ENCODE results near the gene LITAFD.
"Not testable (repeated sequence)": the region's sequence is repeated elsewhere in the genome, so short reads cannot be mapped to it uniquely, and the experiment has no call there.

Gene LITAFD

DNA sequence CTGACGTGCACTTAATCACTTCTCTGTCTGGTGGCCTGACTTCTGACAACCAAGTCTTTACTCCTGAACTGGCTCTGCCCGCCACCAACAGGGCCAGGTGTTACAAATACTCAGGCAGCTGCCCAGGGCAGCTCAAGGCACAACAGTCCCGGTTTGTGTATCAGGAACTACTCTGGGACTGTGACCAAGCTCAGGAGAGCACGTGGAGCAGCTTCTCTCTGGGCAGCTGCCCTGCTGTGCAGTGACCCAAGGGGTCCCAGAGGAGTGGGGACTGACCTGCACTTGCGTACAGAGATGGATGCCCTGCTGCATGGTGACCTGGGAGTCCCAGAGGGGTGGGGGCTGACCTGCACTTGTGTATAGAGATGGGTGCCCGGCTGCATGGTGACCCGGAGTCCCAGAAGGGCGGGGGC is 21.9 kb downstream of the LITAFD start:
- no peaks in the 10 kb centered on the region for H3K4me1 ChIP-seq (ENCODE audit: control insufficient read depth, insufficient read depth, low read length)
- no peak overlapping the region for H3K4me3 ChIP-seq (ENCODE audit: low read length)
- no peaks in the 10 kb centered on the region for H3K27me3 ChIP-seq (ENCODE audit: control insufficient read depth, insufficient read depth, low read length)
- H3K9me3 ChIP-seq (replicated peaks; ENCODE audit: low read length): no peaks in the 10 kb centered on the region
- peaks cover 83% of the 10 kb centered on the region for H3K36me3 ChIP-seq (ENCODE audit: insufficient read depth, low read length)
- no peak overlapping the region for H3K9ac ChIP-seq (ENCODE audit: low read depth, low read length)
- H3K4me2 ChIP-seq (ENCODE audit: low read length): no peak overlapping the region

DNA sequence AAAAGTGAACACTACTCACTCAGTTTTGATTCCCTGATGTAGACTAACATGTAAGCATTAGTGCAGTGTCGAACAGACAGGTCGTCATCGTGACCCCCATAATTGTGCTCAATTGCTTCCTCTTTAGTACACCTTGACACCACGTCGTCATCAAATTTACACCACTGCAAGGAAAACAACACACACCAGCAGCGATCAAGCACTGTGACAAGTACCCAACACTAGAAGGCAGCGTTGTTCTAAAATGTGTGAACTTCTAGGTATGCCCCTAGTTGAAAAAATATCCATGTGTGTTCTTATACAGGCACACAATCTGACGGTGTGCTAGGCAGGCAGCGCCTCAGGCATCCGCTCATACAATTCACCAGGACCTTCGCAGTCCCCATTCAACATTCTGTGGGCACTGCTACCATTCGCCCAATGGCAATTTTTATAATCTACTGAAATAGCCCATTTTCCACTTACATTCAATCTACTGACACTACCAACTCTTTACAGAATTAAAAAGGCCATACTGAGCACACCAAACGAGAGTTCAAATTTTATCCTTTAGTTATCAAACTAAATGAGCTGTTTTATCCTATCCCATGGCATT is 23.1 kb downstream of the LITAFD start:
- Histone ChIP-seq H3K27me3 (ENCODE audit: control insufficient read depth, insufficient read depth, low read length) (no peaks in the 10 kb centered on the region), H3K36me3 (ENCODE audit: insufficient read depth, low read length) (peaks cover 80% of the 10 kb centered on the region), H3K9ac (ENCODE audit: low read depth, low read length) (no peak overlapping the region), H3K4me3 (ENCODE audit: low read length) (no peak overlapping the region), H3K9me3 (replicated peaks; ENCODE audit: low read length) (no peaks in the 10 kb centered on the region), H3K4me1 (ENCODE audit: control insufficient read depth, insufficient read depth, low read length) (no peaks in the 10 kb centered on the region), H3K4me2 (ENCODE audit: low read length) (no peak overlapping the region)

DNA sequence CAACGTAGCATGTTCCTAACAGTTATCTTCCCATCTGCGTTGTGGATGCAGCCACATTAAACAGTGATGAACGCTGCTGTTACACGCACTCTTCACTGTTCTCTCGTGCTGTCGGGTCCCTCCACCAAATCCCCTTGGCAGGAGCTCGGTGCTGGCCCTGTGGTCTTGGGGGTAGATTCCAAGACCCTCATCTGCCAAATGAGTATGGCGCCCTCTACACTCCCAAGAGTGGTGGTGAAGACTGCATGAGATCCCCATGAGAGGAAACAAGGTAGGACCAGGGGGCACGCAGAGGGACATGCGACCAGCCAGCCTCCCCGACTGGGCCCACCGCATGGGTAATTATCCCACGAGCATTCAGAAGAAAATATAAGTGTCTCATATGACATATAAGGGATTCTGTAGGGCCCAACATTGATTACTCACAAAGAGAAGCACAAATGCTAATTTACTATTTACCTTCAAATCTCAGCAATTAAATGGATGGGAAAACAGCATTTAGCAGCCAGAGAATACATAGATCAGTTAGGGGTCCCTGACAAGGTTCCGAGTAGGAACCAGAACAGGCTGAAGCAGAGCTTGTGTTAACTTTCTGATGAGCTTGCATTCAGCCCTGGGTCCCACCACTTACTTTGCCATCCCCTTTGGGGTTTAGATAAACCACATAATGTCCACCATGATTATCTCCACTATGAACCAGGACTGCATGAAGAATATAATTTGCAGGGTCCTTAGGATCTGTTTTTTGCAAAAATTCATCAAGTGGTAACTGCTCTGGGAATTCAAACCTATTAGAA is 23.8 kb downstream of the LITAFD start:
- H3K4me3 ChIP-seq (ENCODE audit: low read length): no peak overlapping the region

DNA sequence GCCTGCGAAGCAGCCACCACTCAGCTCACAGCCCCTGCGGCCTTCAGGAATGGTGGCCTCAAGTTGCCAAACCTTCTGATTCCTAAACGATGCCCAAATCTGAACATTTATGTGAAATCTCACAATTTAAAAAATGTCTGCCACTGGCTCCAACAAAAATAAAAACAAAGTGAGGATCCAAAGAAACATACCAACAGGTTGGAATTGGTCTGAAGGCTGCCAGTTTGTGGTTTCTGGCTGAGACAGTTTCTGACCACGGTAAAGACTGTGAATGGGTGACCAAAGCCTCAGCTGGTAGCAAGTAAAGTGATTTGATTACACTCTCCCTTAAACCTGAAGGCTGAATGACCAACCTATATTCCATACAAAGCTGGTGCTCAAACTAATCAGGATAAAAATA is 24.9 kb downstream of the LITAFD start:
- H3K4me2 ChIP-seq (ENCODE audit: low read length): no peak overlapping the region
- peaks cover 80% of the 10 kb centered on the region for H3K36me3 ChIP-seq (ENCODE audit: insufficient read depth, low read length)
- no peak overlapping the region for H3K9ac ChIP-seq (ENCODE audit: low read depth, low read length)
- H3K4me1 ChIP-seq (ENCODE audit: control insufficient read depth, insufficient read depth, low read length): no peaks in the 10 kb centered on the region
- H3K27me3 ChIP-seq (ENCODE audit: control insufficient read depth, insufficient read depth, low read length): no peaks in the 10 kb centered on the region
- no peak overlapping the region for H3K4me3 ChIP-seq (ENCODE audit: low read length)
- H3K9me3 ChIP-seq (replicated peaks; ENCODE audit: low read length): no peaks in the 10 kb centered on the region

More for the DNA sequence above, 23.8 kb downstream of the LITAFD start:
- Histone ChIP-seq H3K4me1 (ENCODE audit: control insufficient read depth, insufficient read depth, low read length) (no peaks in the 10 kb centered on the region), H3K27me3 (ENCODE audit: control insufficient read depth, insufficient read depth, low read length) (no peaks in the 10 kb centered on the region), H3K4me2 (ENCODE audit: low read length) (no peak overlapping the region), H3K9ac (ENCODE audit: low read depth, low read length) (no peak overlapping the region), H3K9me3 (replicated peaks; ENCODE audit: low read length) (no peaks in the 10 kb centered on the region), H3K36me3 (ENCODE audit: insufficient read depth, low read length) (peaks cover 80% of the 10 kb centered on the region)

DNA sequence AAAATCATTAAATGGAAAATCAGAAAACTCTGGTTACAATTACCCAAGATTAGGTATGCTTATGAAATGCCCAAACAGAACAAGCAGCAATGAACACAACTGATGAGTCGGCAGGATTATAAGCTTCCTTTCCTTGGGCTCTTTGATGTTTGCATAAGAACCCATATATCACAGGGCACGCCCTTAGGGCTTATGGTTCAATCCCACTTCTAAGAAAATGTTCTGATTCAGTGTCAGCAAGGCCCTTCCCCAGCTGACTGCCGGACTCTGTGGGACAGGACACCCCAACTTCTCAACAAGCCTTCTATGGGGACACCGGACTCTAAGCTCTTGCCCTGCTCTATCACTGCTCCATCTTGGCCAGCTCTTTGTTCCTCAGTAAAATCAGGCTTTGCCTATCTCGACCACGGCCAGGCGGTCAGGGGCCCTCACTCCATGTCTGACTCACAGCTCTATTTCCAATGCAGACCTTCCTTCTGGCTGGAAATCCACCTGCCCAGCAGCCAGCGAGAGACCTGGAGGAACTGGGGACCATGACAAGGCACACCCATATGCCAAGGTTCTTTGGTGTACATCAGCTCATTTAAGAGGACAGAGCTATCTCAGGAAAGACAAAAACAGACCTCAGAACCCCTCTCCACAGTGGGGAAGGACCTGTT is 26.8 kb downstream of the LITAFD start:
- H3K36me3 ChIP-seq (ENCODE audit: insufficient read depth, low read length): peaks cover 80% of the 10 kb centered on the region
- no peaks in the 10 kb centered on the region for H3K4me1 ChIP-seq (ENCODE audit: control insufficient read depth, insufficient read depth, low read length)
- H3K27me3 ChIP-seq (ENCODE audit: control insufficient read depth, insufficient read depth, low read length): no peaks in the 10 kb centered on the region
- H3K4me3 ChIP-seq (ENCODE audit: low read length): no peak overlapping the region
- H3K4me2 ChIP-seq (ENCODE audit: low read length): no peak overlapping the region
- H3K9me3 ChIP-seq (replicated peaks; ENCODE audit: low read length): no peaks in the 10 kb centered on the region
- no peak overlapping the region for H3K9ac ChIP-seq (ENCODE audit: low read depth, low read length)

DNA sequence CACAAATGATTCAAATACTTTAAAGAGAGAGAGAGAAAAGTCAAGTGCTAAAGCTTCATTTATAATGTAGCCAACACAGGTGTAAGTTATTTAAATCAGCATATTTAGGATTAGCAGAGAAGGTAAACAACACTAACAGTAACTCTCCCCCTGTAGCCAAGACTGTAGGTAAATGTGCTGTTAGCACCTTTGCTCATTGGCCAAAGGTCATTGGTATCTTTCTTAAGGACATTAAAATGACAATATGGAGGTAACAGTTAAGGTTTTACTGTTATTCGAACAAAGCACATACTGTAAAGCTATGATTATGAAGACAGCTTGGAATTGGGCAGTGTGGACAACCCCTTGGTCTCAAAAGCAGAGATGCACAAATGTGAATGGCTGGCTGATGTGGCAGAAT is 28.7 kb downstream of the LITAFD start:
- no peak overlapping the region for H3K4me3 ChIP-seq (ENCODE audit: low read length)
- peaks cover 82% of the 10 kb centered on the region for H3K36me3 ChIP-seq (ENCODE audit: insufficient read depth, low read length)
- no peak overlapping the region for H3K9ac ChIP-seq (ENCODE audit: low read depth, low read length)
- H3K27me3 ChIP-seq (ENCODE audit: control insufficient read depth, insufficient read depth, low read length): no peaks in the 10 kb centered on the region
- H3K4me2 ChIP-seq (ENCODE audit: low read length): no peak overlapping the region
- no peaks in the 10 kb centered on the region for H3K9me3 ChIP-seq (replicated peaks; ENCODE audit: low read length)
- no peaks in the 10 kb centered on the region for H3K4me1 ChIP-seq (ENCODE audit: control insufficient read depth, insufficient read depth, low read length)

DNA sequence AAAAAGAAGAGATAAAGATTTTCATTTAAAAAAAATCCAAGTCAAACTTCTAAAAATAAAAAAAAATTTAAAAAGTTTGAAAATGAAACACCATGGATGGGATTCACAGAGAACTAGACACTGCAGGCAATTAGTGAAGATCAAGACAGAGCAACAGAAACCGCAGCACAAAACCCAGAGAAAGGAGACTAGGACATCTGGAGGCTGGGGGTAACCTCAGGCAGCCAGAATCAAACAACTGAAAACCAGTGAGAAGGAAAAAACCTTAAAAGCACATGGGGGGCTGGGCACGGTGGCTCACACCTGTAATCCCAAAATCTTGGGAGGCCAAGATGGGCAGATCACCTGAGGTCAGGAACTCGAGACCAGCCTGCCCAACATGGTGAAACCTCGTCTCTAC is 30.6 kb downstream of the LITAFD start:
- Histone ChIP-seq H3K9me3 (replicated peaks; ENCODE audit: low read length) (no peaks in the 10 kb centered on the region), H3K27me3 (ENCODE audit: control insufficient read depth, insufficient read depth, low read length) (no peaks in the 10 kb centered on the region), H3K4me3 (ENCODE audit: low read length) (no peak overlapping the region), H3K9ac (ENCODE audit: low read depth, low read length) (no peak overlapping the region), H3K4me2 (ENCODE audit: low read length) (no peak overlapping the region), H3K36me3 (ENCODE audit: insufficient read depth, low read length) (peaks cover 76% of the 10 kb centered on the region), H3K4me1 (ENCODE audit: control insufficient read depth, insufficient read depth, low read length) (no peaks in the 10 kb centered on the region)

DNA sequence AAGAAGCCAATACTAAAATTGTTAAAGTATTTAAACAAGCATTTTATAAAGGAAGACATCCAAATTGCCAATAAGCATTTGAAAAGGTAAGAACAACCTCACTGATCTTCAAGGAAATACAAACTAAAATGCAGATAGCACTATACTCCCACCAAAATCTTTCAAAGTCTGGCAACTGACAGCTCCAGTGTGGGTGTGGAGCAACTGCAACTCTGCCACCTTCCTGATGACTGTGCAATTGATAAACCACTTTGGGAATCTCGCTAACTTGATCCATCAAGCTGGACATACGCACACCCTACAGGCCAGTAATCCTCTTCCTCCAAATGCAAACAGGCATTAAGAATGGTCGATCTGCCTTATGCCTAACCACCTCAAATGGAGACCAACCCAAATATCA is 31.9 kb downstream of the LITAFD start:
- Histone ChIP-seq H3K27me3 (ENCODE audit: control insufficient read depth, insufficient read depth, low read length) (no peaks in the 10 kb centered on the region), H3K4me2 (ENCODE audit: low read length) (no peak overlapping the region), H3K36me3 (ENCODE audit: insufficient read depth, low read length) (peaks cover 75% of the 10 kb centered on the region), H3K9me3 (replicated peaks; ENCODE audit: low read length) (no peaks in the 10 kb centered on the region), H3K4me1 (ENCODE audit: control insufficient read depth, insufficient read depth, low read length) (no peaks in the 10 kb centered on the region), H3K4me3 (ENCODE audit: low read length) (no peak overlapping the region), H3K9ac (ENCODE audit: low read depth, low read length) (no peak overlapping the region)

DNA sequence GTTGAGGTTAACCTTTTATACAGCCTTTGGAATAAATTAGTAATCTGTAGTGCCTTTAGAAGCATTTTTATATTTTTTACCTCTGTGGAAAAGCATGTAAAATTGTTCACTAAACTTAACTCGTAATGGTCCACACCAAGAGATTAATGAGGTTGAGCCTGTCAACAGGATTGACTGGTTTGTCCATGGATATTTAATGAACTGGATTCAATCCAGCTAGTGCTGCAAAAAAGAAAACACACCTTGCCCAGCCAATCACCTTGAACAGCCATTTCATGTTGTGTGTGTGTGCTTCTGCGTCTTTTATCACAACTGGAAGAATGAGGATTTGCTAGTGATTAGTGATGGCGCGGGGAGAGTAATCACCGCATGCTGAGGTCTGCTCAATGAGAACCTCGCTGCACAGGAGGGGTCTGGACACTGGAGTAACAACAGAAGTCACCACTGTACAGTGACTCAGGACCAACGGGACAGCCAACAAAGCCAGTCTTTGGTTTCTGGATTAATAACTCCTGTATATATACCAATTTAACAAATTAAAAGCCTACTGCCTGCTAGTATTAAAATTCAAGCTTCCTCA is 33.7 kb downstream of the LITAFD start:
- no peaks in the 10 kb centered on the region for H3K4me1 ChIP-seq (ENCODE audit: control insufficient read depth, insufficient read depth, low read length)
- H3K9ac ChIP-seq (ENCODE audit: low read depth, low read length): no peak overlapping the region
- peaks cover 79% of the 10 kb centered on the region for H3K36me3 ChIP-seq (ENCODE audit: insufficient read depth, low read length)

DNA sequence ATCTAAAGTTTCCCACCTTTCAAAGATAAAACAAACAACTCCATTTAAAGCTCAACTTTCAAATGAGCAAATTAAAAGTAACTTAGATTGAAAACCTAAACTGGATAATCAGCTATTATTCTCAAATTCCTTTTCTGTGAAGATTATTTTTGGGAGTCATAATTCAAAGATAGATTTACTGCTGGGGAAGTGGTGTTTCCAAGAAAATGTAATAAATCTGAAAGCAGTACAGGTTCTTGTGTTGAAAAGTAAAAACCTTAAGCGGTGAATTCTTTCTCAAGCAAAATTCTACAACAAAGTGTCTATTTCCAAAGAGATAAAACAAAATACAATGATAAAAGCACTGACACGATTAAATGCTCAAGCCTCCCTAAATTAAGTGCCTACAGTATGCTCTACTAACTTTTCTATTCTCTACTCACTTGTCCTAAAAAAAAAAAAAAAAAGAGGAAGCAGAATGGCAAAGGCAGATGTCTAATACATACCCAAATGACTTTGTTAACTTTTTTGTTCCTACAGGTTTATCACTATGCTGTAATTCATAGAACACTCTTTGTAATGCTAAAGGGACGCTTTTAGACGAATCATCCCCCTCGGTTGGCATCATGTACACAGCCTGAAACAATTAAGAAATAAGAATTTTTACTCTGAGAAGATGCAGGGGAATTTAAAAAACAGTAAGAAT is 34.5 kb downstream of the LITAFD start:
- Histone ChIP-seq H3K27me3 (ENCODE audit: control insufficient read depth, insufficient read depth, low read length) (no peaks in the 10 kb centered on the region), H3K9ac (ENCODE audit: low read depth, low read length) (no peak overlapping the region), H3K36me3 (ENCODE audit: insufficient read depth, low read length) (peaks cover 79% of the 10 kb centered on the region), H3K4me2 (ENCODE audit: low read length) (no peak overlapping the region), H3K4me1 (ENCODE audit: control insufficient read depth, insufficient read depth, low read length) (no peaks in the 10 kb centered on the region), H3K9me3 (replicated peaks; ENCODE audit: low read length) (no peaks in the 10 kb centered on the region), H3K4me3 (ENCODE audit: low read length) (no peak overlapping the region)

More for the DNA sequence above, 33.7 kb downstream of the LITAFD start:
- Histone ChIP-seq H3K4me2 (ENCODE audit: low read length) (no peak overlapping the region), H3K4me3 (ENCODE audit: low read length) (no peak overlapping the region), H3K9me3 (replicated peaks; ENCODE audit: low read length) (no peaks in the 10 kb centered on the region), H3K27me3 (ENCODE audit: control insufficient read depth, insufficient read depth, low read length) (no peaks in the 10 kb centered on the region)

DNA sequence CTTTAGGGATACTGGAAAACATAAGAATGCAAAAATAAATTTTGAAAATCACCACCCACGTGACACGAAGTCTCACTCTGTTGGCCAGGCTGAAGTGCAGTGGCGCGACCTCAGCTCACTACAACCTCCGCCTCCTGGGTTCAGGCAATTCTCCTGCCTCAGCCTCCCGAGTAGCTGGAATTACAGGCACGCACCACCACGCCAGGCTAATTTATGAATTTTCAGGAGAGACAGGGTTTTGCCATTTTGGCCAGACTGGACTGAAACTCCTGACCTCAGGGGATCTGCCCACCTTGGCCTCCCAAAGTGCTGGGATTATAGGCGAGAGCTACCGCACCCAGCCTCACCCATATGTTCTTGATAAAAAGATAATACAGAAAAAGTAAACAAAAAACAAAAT is 35.2 kb downstream of the LITAFD start:
- H3K9ac ChIP-seq (ENCODE audit: low read depth, low read length); H3K9me3 ChIP-seq (replicated peaks; ENCODE audit: low read length); H3K4me1 ChIP-seq (ENCODE audit: control insufficient read depth, insufficient read depth, low read length); H3K27me3 ChIP-seq (ENCODE audit: control insufficient read depth, insufficient read depth, low read length); H3K4me3 ChIP-seq (ENCODE audit: low read length); H3K4me2 ChIP-seq (ENCODE audit: low read length): not testable (repeated sequence)
- peaks cover 78% of the 10 kb centered on the region for H3K36me3 ChIP-seq (ENCODE audit: insufficient read depth, low read length)
